Suprapubic skin (tissue), 4 donors: ENCODE results near the gene SPTY2D1. TPM values are rescaled to one million over a fixed set of nuclear protein-coding genes. Genes with fewer than 3 reads are reported as not detected.
"Not testable (repeated sequence)": the region's sequence is repeated elsewhere in the genome, so short reads cannot be mapped to it uniquely, and the experiment has no call there.

Source experiments
- DNase-seq, 2 donors: peaks; one replicate each; pipeline ENCODE4 v3.0.0-alpha.2; 2019; ENCODE audit warnings: low spot score in 2 of 2
- H3K27ac ChIP-seq: fragments of 200-600 bp; sonication (generic); one replicate; pipeline ENCODE4 v1.5.1; 2019
- H3K27me3 ChIP-seq: fragments of 200-600 bp; sonication (generic); one replicate; pipeline ENCODE4 v1.5.1; 2019
- H3K36me3 ChIP-seq: fragments of 200-600 bp; sonication (generic); one replicate; pipeline ENCODE4 v1.5.1; 2019
- H3K4me1 ChIP-seq: fragments of 200-600 bp; sonication (generic); one replicate; pipeline ENCODE4 v1.5.1; 2019
- H3K4me3 ChIP-seq: fragments of 200-600 bp; sonication (generic); one replicate; pipeline ENCODE4 v1.5.1; 2019; ENCODE audit warnings: mild to moderate bottlenecking
- H3K9me3 ChIP-seq: fragments of 200-600 bp; sonication (generic); one replicate; pipeline ENCODE4 v1.5.1; 2019
- EP300 ChIP-seq: sonication (generic); formaldehyde crosslinking; IDR thresholded peaks from one replicate; pipeline ENCODE4 v1.6.1; 2017; ENCODE audit warnings: antibody characterized with exemption
- POLR2A ChIP-seq, 2 donors: fragments of 450-650 bp; IDR thresholded peaks; one replicate each; pipeline ENCODE4 v1.6.1; 2017; ENCODE audit warnings: antibody characterized with exemption in 2 of 2, mild to moderate bottlenecking in 2 of 2, moderate library complexity in 2 of 2
- POLR2AphosphoS5 ChIP-seq, 3 donors: sonication (generic); formaldehyde crosslinking; IDR thresholded peaks; one replicate each; pipeline ENCODE4 v1.6.1; 2017; ENCODE audit warnings: antibody characterized with exemption in 3 of 3
- WGBS: methylation state at CpG from one replicate; pipeline ENCODE4 v1.1.5; 2018; 5-methylcytosine and 5-hydroxymethylcytosine counted together
- total RNA-seq, 4 donors: library from RNA; depleted of rRNA; stranded (reverse); fragments of >200 nt; gene quantifications; one replicate each; pipeline ENCODE4 v1.1.0, GENCODE V29; 2016
- TF ChIP-seq, protein P1 (sequence below), 2 donors: fragments of 200-600 bp in 1 of 2; fragments of 450-650 bp in 1 of 2; sonication (generic) in 1 of 2; IDR thresholded peaks; one replicate each; pipeline ENCODE4 v1.5.1; 2016 to 2019; ENCODE audit warnings: antibody characterized with exemption in 2 of 2, mild to moderate bottlenecking in 1 of 2, moderate library complexity in 1 of 2

SPTY2D1 gene
- total RNA-seq, 4 donors from 2014 or later, result 17.6 to 31.4 (median 27.3) TPM

DNA sequence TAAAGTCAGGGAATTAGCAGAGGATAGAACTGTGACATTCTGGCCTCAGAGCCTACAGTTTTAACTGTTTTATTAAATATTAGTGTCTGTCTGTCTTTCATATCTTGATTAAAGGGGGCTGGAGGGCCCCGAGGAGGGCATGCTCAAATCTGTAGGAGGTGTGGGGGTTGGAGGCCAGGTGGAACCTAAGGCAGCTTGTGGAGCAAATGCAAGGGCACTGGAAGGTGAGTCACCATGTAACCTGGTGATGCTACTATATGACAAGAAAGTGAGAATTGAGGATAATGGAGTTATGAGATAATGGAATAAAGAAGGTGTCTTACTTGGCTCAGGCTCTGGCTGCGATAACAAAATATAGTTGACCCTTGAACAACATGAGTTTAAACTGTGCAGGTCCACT lies 37.1 kb upstream of the SPTY2D1 start:
- WGBS, result 86% methylated on average over 2 of the region's 2 CpGs
- DNase-seq, result no peak
- TF ChIP-seq EP300 (no peak), POLR2A (IDR thresholded peaks at IDR 0.05) (no peak), POLR2AphosphoS5 (IDR thresholded peaks at IDR 0.05) (no peak)
- TF ChIP-seq, protein P1, sequence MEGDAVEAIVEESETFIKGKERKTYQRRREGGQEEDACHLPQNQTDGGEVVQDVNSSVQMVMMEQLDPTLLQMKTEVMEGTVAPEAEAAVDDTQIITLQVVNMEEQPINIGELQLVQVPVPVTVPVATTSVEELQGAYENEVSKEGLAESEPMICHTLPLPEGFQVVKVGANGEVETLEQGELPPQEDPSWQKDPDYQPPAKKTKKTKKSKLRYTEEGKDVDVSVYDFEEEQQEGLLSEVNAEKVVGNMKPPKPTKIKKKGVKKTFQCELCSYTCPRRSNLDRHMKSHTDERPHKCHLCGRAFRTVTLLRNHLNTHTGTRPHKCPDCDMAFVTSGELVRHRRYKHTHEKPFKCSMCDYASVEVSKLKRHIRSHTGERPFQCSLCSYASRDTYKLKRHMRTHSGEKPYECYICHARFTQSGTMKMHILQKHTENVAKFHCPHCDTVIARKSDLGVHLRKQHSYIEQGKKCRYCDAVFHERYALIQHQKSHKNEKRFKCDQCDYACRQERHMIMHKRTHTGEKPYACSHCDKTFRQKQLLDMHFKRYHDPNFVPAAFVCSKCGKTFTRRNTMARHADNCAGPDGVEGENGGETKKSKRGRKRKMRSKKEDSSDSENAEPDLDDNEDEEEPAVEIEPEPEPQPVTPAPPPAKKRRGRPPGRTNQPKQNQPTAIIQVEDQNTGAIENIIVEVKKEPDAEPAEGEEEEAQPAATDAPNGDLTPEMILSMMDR (IDR thresholded peaks at IDR 0.05), result no peak

DNA sequence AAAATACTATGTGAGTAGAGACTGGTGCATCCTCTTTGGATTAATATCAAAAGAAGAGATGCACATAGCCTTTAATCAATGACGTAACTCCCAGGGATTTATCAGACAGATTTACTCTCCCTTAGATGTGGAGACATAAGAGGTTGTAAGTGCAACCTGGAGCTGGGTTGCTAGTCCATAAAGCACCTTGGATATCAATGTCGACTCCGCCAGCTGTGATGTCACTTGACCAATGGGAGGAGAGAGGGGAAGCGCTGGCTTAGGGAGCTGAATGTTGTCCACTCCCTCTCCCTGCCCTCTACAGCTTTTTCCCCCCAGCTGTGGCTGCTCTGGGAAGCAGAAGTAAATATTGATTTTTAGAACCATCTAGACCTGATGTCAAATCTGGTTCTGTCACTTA lies 35.6 kb upstream of the SPTY2D1 start:
- no peak overlapping the region for H3K27ac ChIP-seq
- H3K27me3 ChIP-seq, result no peaks in the 10 kb centered on the region
- WGBS, result 52% methylated on average over 4 of the region's 4 CpGs
- no peak for DNase-seq
- peaks cover 4% of the 10 kb centered on the region for H3K4me1 ChIP-seq
- H3K4me3 ChIP-seq, result no peak overlapping the region
- no peaks in the 10 kb centered on the region for H3K9me3 ChIP-seq
- no peaks in the 10 kb centered on the region for H3K36me3 ChIP-seq
- TF ChIP-seq, protein P1 (IDR thresholded peaks at IDR 0.05), result no peak
- no peak for TF ChIP-seq POLR2A (IDR thresholded peaks at IDR 0.05)
- TF ChIP-seq POLR2AphosphoS5 (IDR thresholded peaks at IDR 0.05), result no peak
- no peak for TF ChIP-seq EP300

More for the DNA sequence above, 37.1 kb upstream of the SPTY2D1 start:
- H3K36me3 ChIP-seq, result no peaks in the 10 kb centered on the region
- no peak overlapping the region for H3K27ac ChIP-seq
- H3K4me3 ChIP-seq, result no peak overlapping the region
- no peaks in the 10 kb centered on the region for H3K9me3 ChIP-seq
- no peaks in the 10 kb centered on the region for H3K27me3 ChIP-seq
- peaks cover 4% of the 10 kb centered on the region for H3K4me1 ChIP-seq

DNA sequence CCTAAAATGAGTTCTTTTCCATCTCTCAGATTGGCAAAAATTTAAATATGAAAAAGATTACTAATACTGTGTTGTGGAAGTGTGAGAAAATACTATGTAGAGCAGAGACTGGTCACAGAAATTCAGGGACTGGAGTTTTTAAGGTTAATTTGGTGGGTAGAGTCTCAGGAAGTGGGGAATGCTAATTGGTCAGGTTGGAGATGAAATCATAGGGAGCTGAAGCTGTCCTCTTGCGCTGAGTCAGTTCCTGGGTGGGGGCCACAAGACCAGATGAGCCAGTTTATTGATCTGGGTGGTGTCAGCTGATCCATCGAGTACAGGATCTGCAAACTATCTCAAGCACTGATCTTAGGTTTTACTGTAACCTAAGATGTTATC lies 35.1 kb upstream of the SPTY2D1 start:
- WGBS, result 11% methylated on average over 2 of the region's 2 CpGs
- H3K27ac ChIP-seq, result no peak overlapping the region
- TF ChIP-seq POLR2A (IDR thresholded peaks at IDR 0.05), result no peak
- TF ChIP-seq, protein P1 (IDR thresholded peaks at IDR 0.05), result no peak
- no peak for TF ChIP-seq EP300
- TF ChIP-seq POLR2AphosphoS5 (IDR thresholded peaks at IDR 0.05), result no peak

DNA sequence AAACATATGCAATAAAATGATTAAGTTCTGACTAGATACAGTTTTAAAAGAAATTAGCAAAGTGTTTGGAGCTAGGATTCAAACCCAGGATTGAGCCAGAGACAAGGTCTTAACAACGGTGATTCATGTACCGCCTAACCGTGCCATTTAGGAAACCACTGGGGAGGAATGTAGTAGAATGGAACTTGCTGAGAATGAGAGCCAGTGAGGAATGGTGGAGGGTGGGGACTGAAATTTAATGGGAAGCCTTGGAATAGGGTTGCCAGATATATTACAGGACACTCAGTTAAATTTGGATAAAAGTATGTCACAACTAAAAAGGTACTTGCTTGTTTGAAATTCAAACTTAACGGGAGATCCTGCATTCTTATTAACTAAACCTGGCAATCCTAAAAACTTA lies 34.0 kb upstream of the SPTY2D1 start:
- DNase-seq, result no peak
- no peak for TF ChIP-seq POLR2A (IDR thresholded peaks at IDR 0.05)
- TF ChIP-seq, protein P1 (IDR thresholded peaks at IDR 0.05), result no peak
- Histone ChIP-seq H3K27me3 (no peaks in the 10 kb centered on the region), H3K4me1 (peaks cover 4% of the 10 kb centered on the region), H3K9me3 (no peaks in the 10 kb centered on the region), H3K27ac (no peak overlapping the region), H3K4me3 (no peak overlapping the region), H3K36me3 (no peaks in the 10 kb centered on the region)
- WGBS, result 57% methylated on average over 4 of the region's 4 CpGs

More for the DNA sequence above, 35.1 kb upstream of the SPTY2D1 start:
- Histone ChIP-seq H3K9me3 (no peaks in the 10 kb centered on the region), H3K27me3 (no peaks in the 10 kb centered on the region), H3K4me3 (no peak overlapping the region), H3K36me3 (no peaks in the 10 kb centered on the region), H3K4me1 (peaks cover 4% of the 10 kb centered on the region)
- DNase-seq, result no peak

DNA sequence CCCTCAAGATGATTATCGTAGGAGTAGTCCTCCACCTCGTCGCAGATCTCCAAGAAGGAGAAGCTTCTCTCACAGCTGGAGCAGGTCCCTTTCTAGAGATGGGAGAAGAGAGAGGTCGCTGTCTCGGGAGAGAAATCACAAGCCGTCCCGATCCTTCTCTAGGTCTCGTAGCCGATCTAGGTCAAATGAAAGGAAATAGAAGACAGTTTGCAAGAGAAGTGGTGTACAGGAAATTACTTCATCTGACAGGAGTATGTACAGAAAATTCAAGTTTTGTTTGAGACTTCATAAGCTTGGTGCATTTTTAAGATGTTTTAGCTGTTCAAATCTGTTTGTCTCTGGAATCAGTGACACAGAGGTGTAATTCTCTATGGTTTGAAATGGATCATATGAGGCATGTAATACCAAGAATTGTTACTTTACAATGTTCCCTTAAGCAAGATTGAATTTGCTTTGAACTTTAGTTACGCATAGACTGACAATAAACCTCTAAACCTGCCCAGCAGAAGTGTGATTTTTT lies 31.3 kb upstream of the SPTY2D1 start:
- not testable (repeated sequence) for H3K4me3 ChIP-seq, DNase-seq, H3K4me1 ChIP-seq, H3K9me3 ChIP-seq, H3K36me3 ChIP-seq, H3K27ac ChIP-seq, H3K27me3 ChIP-seq
- 81% methylated on average over 10 of the region's 10 CpGs for WGBS

DNA sequence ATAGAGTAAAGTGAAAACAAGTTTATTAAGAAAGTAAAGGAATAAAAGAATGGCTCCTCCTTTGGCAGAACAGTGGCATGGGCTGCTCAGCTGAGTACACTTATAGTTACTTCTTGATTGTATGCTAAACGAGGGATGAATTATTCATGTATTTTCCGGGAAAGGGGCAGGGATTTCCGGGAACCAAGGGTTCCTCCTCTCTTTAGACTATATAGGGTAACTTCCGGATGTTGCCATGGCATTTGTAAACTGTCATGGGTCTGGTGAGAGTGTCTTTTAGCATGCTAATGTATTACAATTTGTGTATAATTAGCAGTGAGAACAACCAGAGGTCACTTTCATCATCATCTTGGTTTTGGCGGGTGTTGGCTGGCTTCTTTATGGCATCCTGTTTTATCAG lies 23.5 kb upstream of the SPTY2D1 start:
- DNase-seq, result peak in 1 of 2 donors; percentile 12
- 78% methylated on average over 5 of the region's 5 CpGs for WGBS

More for the DNA sequence above, 23.5 kb upstream of the SPTY2D1 start:
- TF ChIP-seq POLR2AphosphoS5 (IDR thresholded peaks at IDR 0.05) (no peak), POLR2A (IDR thresholded peaks at IDR 0.05) (no peak)
- TF ChIP-seq, protein P1 (IDR thresholded peaks at IDR 0.05), result no peak
- Histone ChIP-seq H3K9me3 (no peaks in the 10 kb centered on the region), H3K4me3 (no peak overlapping the region), H3K4me1 (no peaks in the 10 kb centered on the region), H3K36me3 (no peaks in the 10 kb centered on the region), H3K27ac (no peak overlapping the region), H3K27me3 (peaks cover 6% of the 10 kb centered on the region)
